ENCODE data around the gene FNDC10. TPM values are rescaled to one million over a fixed set of nuclear protein-coding genes. Genes with fewer than 3 reads are reported as not detected.

Gene FNDC10
- total RNA-seq, 6 donors from 2014 or later = 8.7 to 21.0 (median 12.4) TPM

- ATAC-seq (ENCODE audit: low FRiP score in 2 of 2) = no peak
- peaks cover 1 to 12% (median 3%) of the 10 kb centered on the region in 4 donors for H3K4me1 ChIP-seq
- TF ChIP-seq EP300 (IDR thresholded peaks at IDR 0.05) (no peak), CTCF (IDR thresholded peaks at IDR 0.05) (no peak), POLR2AphosphoS5 (IDR thresholded peaks at IDR 0.05) (no peak), POLR2A (IDR thresholded peaks at IDR 0.05) (no peak)
These were observed 22.3 kb upstream of the FNDC10 start for GRCh38 chr1:1622010-1622787.

DNA sequence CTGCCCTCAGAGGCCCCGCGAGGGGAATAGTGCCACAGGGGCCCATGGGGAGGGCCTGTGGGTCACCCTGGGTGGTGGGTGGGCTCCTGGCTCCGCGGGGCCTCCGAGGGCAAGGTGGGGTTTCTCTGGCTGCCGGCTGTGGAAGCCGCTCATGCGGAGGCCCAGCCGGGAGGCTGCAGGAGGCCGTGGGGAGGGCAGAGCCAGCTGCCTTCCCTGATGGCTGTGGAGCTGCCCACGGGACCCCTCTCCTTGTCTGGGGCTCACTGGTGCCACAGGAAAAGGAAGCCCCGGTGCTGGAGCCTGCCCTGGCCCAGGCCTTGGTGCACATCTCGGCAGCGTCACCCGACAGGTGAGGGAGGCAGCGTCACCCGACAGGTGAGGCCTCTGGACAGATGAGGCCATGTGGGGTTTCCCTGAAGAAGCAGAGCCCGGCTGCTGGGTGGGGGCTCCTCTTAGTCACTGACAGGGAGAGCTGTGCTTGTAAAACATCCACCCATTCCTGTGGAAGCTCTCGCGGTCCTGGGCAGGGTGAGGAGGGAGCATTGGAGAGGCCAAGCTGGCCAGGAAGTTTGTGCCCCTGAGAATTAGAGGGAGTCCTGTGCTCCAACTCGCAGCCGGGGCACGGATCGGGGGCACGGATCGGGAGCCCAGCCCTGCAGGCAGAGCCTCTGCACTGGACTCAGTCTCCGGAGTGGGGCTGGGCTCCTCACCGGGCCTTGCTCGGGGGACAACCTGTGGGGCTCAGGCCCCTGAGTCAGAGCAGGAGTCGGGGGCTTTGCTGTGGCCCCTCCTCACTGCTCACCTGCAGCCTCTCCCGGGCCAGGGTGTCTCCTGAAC, 21.5 kb upstream of the FNDC10 start:
- DNase-seq (peak in 1 of 2 donors; percentile 81), ATAC-seq (ENCODE audit: low FRiP score in 2 of 2) (no peak)
- Histone ChIP-seq H3K27me3 (no peaks in the 10 kb centered on the region), H3K27ac (no peak overlapping the region), H3K4me3 (no peak overlapping the region), H3K4me1 (peaks cover 9 to 20% (median 11%) of the 10 kb centered on the region in 4 donors), H3K9me3 (no peaks in the 10 kb centered on the region), H3K36me3 (peaks cover 0 to 20% (median 10%) of the 10 kb centered on the region in 4 donors)
- TF ChIP-seq POLR2A (IDR thresholded peaks at IDR 0.05) = no peak
- TF ChIP-seq POLR2AphosphoS5 (IDR thresholded peaks at IDR 0.05) = no peak
- no peak for TF ChIP-seq CTCF (IDR thresholded peaks at IDR 0.05)
- no peak for TF ChIP-seq EP300 (IDR thresholded peaks at IDR 0.05)
- WGBS, 2 donors = 85 to 89% methylated on average over 10 to 30 of the region's 31 CpGs

More at GRCh38 chr1:1622010-1622787, 22.3 kb upstream of the FNDC10 start:
- Histone ChIP-seq H3K4me3 (no peak overlapping the region), H3K27ac (no peak overlapping the region), H3K9me3 (no peaks in the 10 kb centered on the region), H3K27me3 (no peaks in the 10 kb centered on the region), H3K36me3 (peaks cover 0 to 27% (median 11%) of the 10 kb centered on the region in 4 donors)
- DNase-seq = peak in 1 of 2 donors; percentile 61
- 81 to 86% methylated on average over 15 to 21 of the region's 21 CpGs for WGBS, 2 donors

- TF ChIP-seq POLR2A (IDR thresholded peaks at IDR 0.05) = no peak
- TF ChIP-seq CTCF (IDR thresholded peaks at IDR 0.05) = peak in 1 of 6 experiments; percentile 3
- TF ChIP-seq EP300 (IDR thresholded peaks at IDR 0.05) = no peak
- no peak for TF ChIP-seq POLR2AphosphoS5 (IDR thresholded peaks at IDR 0.05)
- 90 to 100% methylated on average over 4 to 9 of the region's 16 CpGs for WGBS, 2 donors
- no peaks in the 10 kb centered on the region for H3K27me3 ChIP-seq
- H3K9me3 ChIP-seq = no peaks in the 10 kb centered on the region
- no peak overlapping the region for H3K27ac ChIP-seq
- no peak overlapping the region for H3K4me3 ChIP-seq
- ATAC-seq (ENCODE audit: low FRiP score in 2 of 2) = no peak
- peak in 1 of 2 donors; percentile 61 for DNase-seq
- H3K36me3 ChIP-seq = peaks cover 0 to 19% (median 10%) of the 10 kb centered on the region in 4 donors
- peaks cover 9 to 25% (median 13%) of the 10 kb centered on the region in 4 donors for H3K4me1 ChIP-seq
These were observed 20.7 kb upstream of the FNDC10 start for GRCh38 chr1:1620433-1621139.

DNA sequence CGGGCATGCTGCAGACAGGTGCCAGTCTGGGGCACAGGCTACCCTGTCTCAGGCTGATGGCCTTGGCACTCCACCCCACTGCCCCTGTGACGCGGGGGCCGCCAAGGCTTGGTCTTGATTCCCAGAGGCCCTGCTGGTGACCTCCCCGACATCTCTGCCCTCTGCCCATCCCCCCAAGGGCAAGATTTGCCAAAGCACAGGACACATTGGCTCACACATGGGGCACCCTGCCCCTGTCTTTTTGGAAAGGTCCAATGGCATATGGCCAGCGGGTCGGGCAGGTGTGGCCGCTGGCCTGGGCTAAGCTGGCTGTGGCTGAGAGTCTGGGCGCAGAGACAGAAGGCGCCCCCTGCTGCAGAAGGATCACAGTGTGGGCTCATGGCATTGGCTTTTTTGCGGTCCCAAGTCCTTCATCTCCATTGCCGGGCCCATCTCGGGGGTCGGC, 20.0 kb upstream of the FNDC10 start:
- no peak overlapping the region for H3K4me3 ChIP-seq
- H3K4me1 ChIP-seq = peaks cover 9 to 25% (median 13%) of the 10 kb centered on the region in 4 donors
- DNase-seq = peak in 1 of 2 donors; percentile 64
- no peak for TF ChIP-seq POLR2A (IDR thresholded peaks at IDR 0.05)
- no peak for TF ChIP-seq EP300 (IDR thresholded peaks at IDR 0.05)
- no peak for TF ChIP-seq POLR2AphosphoS5 (IDR thresholded peaks at IDR 0.05)
- TF ChIP-seq CTCF (IDR thresholded peaks at IDR 0.05) = peak in 3 of 6 experiments; percentile 15 to 34 (median 17)
- H3K9me3 ChIP-seq = no peaks in the 10 kb centered on the region
- ATAC-seq (ENCODE audit: low FRiP score in 2 of 2) = no peak
- peaks cover 0 to 15% (median 10%) of the 10 kb centered on the region in 4 donors for H3K36me3 ChIP-seq
- H3K27ac ChIP-seq = no peak overlapping the region
- 60 to 84% methylated on average over 1 to 14 of the region's 14 CpGs for WGBS, 2 donors
- H3K27me3 ChIP-seq = no peaks in the 10 kb centered on the region

Measured in upper lobe of left lung (tissue), 6 donors.